ENCODE data around the gene PHC2. TPM values are rescaled to one million over a fixed set of nuclear protein-coding genes. Genes with fewer than 3 reads are reported as not detected.

The PHC2 gene
- total RNA-seq, 1 donor, result 85.4 TPM

DNA sequence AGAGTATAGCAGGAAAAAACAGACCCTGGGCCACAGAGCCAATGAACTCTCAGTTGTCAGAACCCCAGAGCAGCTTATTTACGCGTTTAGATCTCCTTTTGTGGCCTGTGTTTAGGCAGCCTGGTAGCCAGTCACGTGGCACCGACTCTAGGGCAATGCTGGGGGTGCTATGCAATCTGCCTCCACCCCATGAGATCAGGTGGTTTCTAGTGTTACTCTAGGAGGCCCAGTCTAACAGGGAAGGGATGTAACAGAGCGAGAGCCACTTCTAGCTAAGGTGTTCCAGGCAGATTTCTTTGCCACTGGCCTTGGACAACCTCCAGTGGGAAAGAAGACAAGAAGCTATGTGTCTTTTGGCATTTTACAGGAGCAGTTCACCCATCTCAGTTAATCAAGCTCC, 98.0 kb downstream of the PHC2 start:
- peak overlapping the region; percentile 89 for H3K27ac ChIP-seq (ENCODE audit: low read depth, low read length)
- no peak for DNase-seq (ENCODE audit: insufficient read length, low spot score, missing footprints)
- H3K36me3 ChIP-seq (ENCODE audit: insufficient read depth, low read length), result peaks cover 74% of the 10 kb centered on the region
- H3K79me2 ChIP-seq (ENCODE audit: insufficient read depth, low read length), result peaks cover 92% of the 10 kb centered on the region
- H3K27me3 ChIP-seq (ENCODE audit: insufficient read depth, low read length), result no peaks in the 10 kb centered on the region
- no peak overlapping the region for H3K4me3 ChIP-seq (ENCODE audit: insufficient read depth, low read length)
- H3K4me2 ChIP-seq (ENCODE audit: insufficient read depth, low read length), result no peak overlapping the region
- no peaks in the 10 kb centered on the region for H3K9me3 ChIP-seq (ENCODE audit: low read depth, low read length)
- peaks cover 75% of the 10 kb centered on the region for H3K4me1 ChIP-seq (ENCODE audit: insufficient read depth, low read length)
- H2AFZ ChIP-seq (ENCODE audit: low read length), result no peak overlapping the region
- TF ChIP-seq, protein P1, sequence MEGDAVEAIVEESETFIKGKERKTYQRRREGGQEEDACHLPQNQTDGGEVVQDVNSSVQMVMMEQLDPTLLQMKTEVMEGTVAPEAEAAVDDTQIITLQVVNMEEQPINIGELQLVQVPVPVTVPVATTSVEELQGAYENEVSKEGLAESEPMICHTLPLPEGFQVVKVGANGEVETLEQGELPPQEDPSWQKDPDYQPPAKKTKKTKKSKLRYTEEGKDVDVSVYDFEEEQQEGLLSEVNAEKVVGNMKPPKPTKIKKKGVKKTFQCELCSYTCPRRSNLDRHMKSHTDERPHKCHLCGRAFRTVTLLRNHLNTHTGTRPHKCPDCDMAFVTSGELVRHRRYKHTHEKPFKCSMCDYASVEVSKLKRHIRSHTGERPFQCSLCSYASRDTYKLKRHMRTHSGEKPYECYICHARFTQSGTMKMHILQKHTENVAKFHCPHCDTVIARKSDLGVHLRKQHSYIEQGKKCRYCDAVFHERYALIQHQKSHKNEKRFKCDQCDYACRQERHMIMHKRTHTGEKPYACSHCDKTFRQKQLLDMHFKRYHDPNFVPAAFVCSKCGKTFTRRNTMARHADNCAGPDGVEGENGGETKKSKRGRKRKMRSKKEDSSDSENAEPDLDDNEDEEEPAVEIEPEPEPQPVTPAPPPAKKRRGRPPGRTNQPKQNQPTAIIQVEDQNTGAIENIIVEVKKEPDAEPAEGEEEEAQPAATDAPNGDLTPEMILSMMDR (IDR thresholded peaks at IDR 0.05; ENCODE audit: extremely low read depth, low read depth, low read length), result no peak
- peaks cover 59% of the 10 kb centered on the region for H4K20me1 ChIP-seq (ENCODE audit: insufficient read depth, low read length)

DNA sequence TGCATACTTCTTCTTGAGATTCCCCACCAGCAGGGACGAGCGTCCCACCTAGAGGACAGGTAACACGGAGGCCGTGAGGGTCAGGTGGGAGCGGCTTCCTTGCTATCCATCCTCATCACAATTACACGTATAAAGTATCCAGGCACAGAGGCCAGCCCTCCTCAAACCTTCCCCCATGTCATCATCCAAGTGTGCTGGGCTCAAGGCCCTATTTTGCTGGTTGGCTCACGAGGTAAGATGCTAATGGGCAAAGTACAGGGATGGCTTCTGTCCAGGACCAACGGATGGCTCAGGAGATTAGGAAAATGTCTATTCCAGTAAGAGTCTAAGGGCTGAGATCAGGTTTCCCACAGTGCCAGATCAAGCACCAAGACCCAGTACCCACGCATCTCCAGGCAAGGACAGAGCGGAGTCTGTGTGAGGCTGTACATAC, 98.5 kb downstream of the PHC2 start:
- TF ChIP-seq, protein P1 (IDR thresholded peaks at IDR 0.05; ENCODE audit: extremely low read depth, low read depth, low read length), result no peak
- no peaks in the 10 kb centered on the region for H3K9me3 ChIP-seq (ENCODE audit: low read depth, low read length)
- H3K27ac ChIP-seq (ENCODE audit: low read depth, low read length), result peak overlapping the region; percentile 89
- H3K79me2 ChIP-seq (ENCODE audit: insufficient read depth, low read length), result peaks cover 87% of the 10 kb centered on the region
- H3K36me3 ChIP-seq (ENCODE audit: insufficient read depth, low read length), result peaks cover 75% of the 10 kb centered on the region
- no peak overlapping the region for H2AFZ ChIP-seq (ENCODE audit: low read length)
- peaks cover 59% of the 10 kb centered on the region for H4K20me1 ChIP-seq (ENCODE audit: insufficient read depth, low read length)
- no peaks in the 10 kb centered on the region for H3K27me3 ChIP-seq (ENCODE audit: insufficient read depth, low read length)
- H3K4me1 ChIP-seq (ENCODE audit: insufficient read depth, low read length), result peaks cover 74% of the 10 kb centered on the region
- no peak overlapping the region for H3K4me3 ChIP-seq (ENCODE audit: insufficient read depth, low read length)
- H3K4me2 ChIP-seq (ENCODE audit: insufficient read depth, low read length), result no peak overlapping the region
- peak; percentile 58 for DNase-seq (ENCODE audit: insufficient read length, low spot score, missing footprints)

DNA sequence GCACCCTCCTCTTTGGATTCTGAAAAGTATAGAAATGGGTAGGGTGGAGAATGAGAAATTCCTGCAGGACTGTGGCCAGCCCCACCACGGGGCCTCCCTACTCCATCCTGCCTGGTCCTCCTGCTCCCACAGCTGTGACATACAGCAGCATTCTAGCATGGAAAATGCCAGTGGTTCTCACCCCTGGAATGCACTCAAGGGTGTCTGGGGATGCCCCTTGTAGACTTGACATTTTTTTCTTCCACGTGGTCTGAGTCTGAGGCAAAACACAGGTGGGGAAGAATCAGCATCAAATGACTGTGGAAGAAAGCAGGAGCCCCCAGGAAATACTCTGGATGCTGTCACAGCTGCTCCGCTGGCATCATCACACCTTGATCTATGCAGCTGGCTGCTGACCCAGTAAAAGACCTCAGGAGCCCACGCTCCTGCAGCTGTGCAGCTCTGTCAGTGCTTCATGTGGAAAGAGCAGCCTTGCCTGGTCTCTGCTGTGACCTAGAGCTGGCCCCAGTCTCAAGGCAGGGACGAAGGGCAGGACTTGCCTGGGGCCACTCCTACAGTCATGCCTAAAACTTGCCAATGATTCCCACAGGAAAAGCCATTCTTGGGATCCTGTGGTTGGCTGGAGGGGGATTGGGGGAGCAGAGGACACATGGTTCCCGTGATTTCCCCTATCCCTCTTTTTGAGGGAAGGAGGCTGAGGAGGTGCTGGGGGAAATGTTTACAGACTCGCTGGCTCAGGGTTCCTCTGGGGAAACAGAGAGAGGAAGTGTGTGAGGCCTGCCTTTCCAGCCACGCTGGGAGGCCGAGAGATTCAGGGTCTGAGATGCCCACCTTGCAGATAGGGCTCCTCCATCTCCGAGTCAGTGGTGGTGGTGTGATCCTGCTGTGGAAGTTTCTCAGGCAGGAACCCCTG, 99.2 kb downstream of the PHC2 start:
- peaks cover 85% of the 10 kb centered on the region for H3K79me2 ChIP-seq (ENCODE audit: insufficient read depth, low read length)
- DNase-seq (ENCODE audit: insufficient read length, low spot score, missing footprints), result peak; percentile 77

DNA sequence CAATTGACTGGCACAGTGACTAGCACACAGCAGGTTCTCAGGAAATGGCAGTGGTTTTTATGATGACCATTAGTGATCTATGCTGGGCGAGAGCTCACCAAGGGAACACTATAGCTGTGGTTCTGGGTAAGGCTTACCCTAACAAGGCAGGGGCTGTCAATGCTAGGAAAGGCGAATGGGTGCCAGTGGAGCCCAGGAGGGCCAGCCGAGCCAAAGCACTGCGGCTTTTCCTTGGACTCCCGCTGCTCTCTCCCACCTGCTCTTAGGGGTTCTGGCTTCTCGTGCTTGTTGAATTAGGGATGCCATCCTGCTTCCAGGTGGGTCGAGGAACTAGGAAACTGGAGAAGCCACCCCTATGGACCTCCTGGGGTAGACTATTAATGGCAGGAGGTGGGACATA, 100.0 kb downstream of the PHC2 start:
- H3K4me1 ChIP-seq (ENCODE audit: insufficient read depth, low read length), result peaks cover 64% of the 10 kb centered on the region

More for the DNA sequence above, 99.2 kb downstream of the PHC2 start:
- Histone ChIP-seq H3K27me3 (ENCODE audit: insufficient read depth, low read length) (no peaks in the 10 kb centered on the region), H3K4me3 (ENCODE audit: insufficient read depth, low read length) (no peak overlapping the region), H2AFZ (ENCODE audit: low read length) (no peak overlapping the region), H3K9me3 (ENCODE audit: low read depth, low read length) (no peaks in the 10 kb centered on the region), H3K4me2 (ENCODE audit: insufficient read depth, low read length) (no peak overlapping the region), H3K27ac (ENCODE audit: low read depth, low read length) (peak overlapping the region; percentile 89), H3K4me1 (ENCODE audit: insufficient read depth, low read length) (peaks cover 71% of the 10 kb centered on the region), H3K36me3 (ENCODE audit: insufficient read depth, low read length) (peaks cover 78% of the 10 kb centered on the region), H4K20me1 (ENCODE audit: insufficient read depth, low read length) (peaks cover 62% of the 10 kb centered on the region)
- TF ChIP-seq, protein P1 (IDR thresholded peaks at IDR 0.05; ENCODE audit: extremely low read depth, low read depth, low read length), result no peak

More for the DNA sequence above, 100.0 kb downstream of the PHC2 start:
- peaks cover 86% of the 10 kb centered on the region for H3K36me3 ChIP-seq (ENCODE audit: insufficient read depth, low read length)
- TF ChIP-seq, protein P1 (IDR thresholded peaks at IDR 0.05; ENCODE audit: extremely low read depth, low read depth, low read length), result no peak
- DNase-seq (ENCODE audit: insufficient read length, low spot score, missing footprints), result peak; percentile 18
- peaks cover 68% of the 10 kb centered on the region for H4K20me1 ChIP-seq (ENCODE audit: insufficient read depth, low read length)
- H3K79me2 ChIP-seq (ENCODE audit: insufficient read depth, low read length), result peaks cover 77% of the 10 kb centered on the region
- H3K4me2 ChIP-seq (ENCODE audit: insufficient read depth, low read length), result no peak overlapping the region
- peak overlapping the region; percentile 89 for H3K27ac ChIP-seq (ENCODE audit: low read depth, low read length)
- H2AFZ ChIP-seq (ENCODE audit: low read length), result no peak overlapping the region
- H3K4me3 ChIP-seq (ENCODE audit: insufficient read depth, low read length), result no peak overlapping the region
- no peaks in the 10 kb centered on the region for H3K9me3 ChIP-seq (ENCODE audit: low read depth, low read length)
- H3K27me3 ChIP-seq (ENCODE audit: insufficient read depth, low read length), result no peaks in the 10 kb centered on the region

All from osteoblast (primary cell).